ENCODE results near the gene GCK.
A peak's percentile ranks its signal among the peaks of the same experiment; 100 is the strongest.

The GCK gene

GRCh38 chr7:44123190-44124003, 65.8 kb downstream of the GCK start, which contains the start of gene POLD2:
TSS of gene POLD2 (minus strand) at chr7:44123548. CDS start at chr7:44122053, 1,495 bp downstream.
- TF ChIP-seq CTCF (conservative IDR thresholded peaks at IDR 0.05; ENCODE audit: low read depth, low read length): no peak
- peak; percentile 97 for DNase-seq (ENCODE audit: low read depth)
- H3K4me3 ChIP-seq (ENCODE audit: low read depth, low read length): peak within 1 kb of the TSS; percentile 85

GRCh38 chr7:44122529-44122928, 66.7 kb downstream of the GCK start:
- TF ChIP-seq CTCF (conservative IDR thresholded peaks at IDR 0.05; ENCODE audit: low read depth, low read length): no peak
- DNase-seq (ENCODE audit: low read depth): no peak
- H3K4me3 ChIP-seq (ENCODE audit: low read depth, low read length): peak overlapping the region; percentile 85

- no peak for TF ChIP-seq CTCF (conservative IDR thresholded peaks at IDR 0.05; ENCODE audit: low read depth, low read length)
- H3K4me3 ChIP-seq (ENCODE audit: low read depth, low read length): no peak overlapping the region
- DNase-seq (ENCODE audit: low read depth): no peak
These were observed 67.3 kb downstream of the GCK start for GRCh38 chr7:44121761-44122420.

- no peak overlapping the region for H3K4me3 ChIP-seq (ENCODE audit: low read depth, low read length)
- DNase-seq (ENCODE audit: low read depth): no peak
- no peak for TF ChIP-seq CTCF (conservative IDR thresholded peaks at IDR 0.05; ENCODE audit: low read depth, low read length)
These were observed 68.8 kb downstream of the GCK start for GRCh38 chr7:44120395-44120794.

- H3K4me3 ChIP-seq (ENCODE audit: low read depth, low read length): no peak overlapping the region
- TF ChIP-seq CTCF (conservative IDR thresholded peaks at IDR 0.05; ENCODE audit: low read depth, low read length): no peak
- DNase-seq (ENCODE audit: low read depth): no peak
These were observed 69.3 kb downstream of the GCK start for GRCh38 chr7:44119829-44120380.

- TF ChIP-seq CTCF (conservative IDR thresholded peaks at IDR 0.05; ENCODE audit: low read depth, low read length): no peak
- no peak overlapping the region for H3K4me3 ChIP-seq (ENCODE audit: low read depth, low read length)
- no peak for DNase-seq (ENCODE audit: low read depth)
These were observed 71.3 kb downstream of the GCK start for GRCh38 chr7:44117801-44118429.

All from choroid plexus epithelial cell (primary cell).